Measurements from ENCODE around the gene MMP25.

- no peak for TF ChIP-seq NFYA (IDR thresholded peaks at IDR 0.05; ENCODE audit: borderline replicate concordance, low read depth, low read length)
- TF ChIP-seq FOXM1 (IDR thresholded peaks at IDR 0.05; ENCODE audit: low read depth, low read length): no peak
- no peak for TF ChIP-seq ZNF24 (IDR thresholded peaks at IDR 0.05)
- TF ChIP-seq IRF3 (IDR thresholded peaks at IDR 0.05): no peak
- TF ChIP-seq ATF7 (IDR thresholded peaks at IDR 0.05; ENCODE audit: low read depth): no peak
These were observed 20.0 kb downstream of the MMP25 start for GRCh38 chr16:3066440-3066748.
